Measurements from ENCODE around the gene ABCC5. TPM values are rescaled to one million over a fixed set of nuclear protein-coding genes. Genes with fewer than 3 reads are reported as not detected.

The ABCC5 gene
- total and polyA plus RNA-seq, 5 experiments from 2014 or later: 10.9 to 43.7 (median 12.8) TPM

Small RNA genes within 50 kb of the gene (microRNA-seq; reads per million reads assigned to microRNA genes)
- gene MIR4448 (ENCODE audit: borderline microRNAs expressed): not detected

Other genes with a start within 250 kb of the ABCC5 start
- 1 to 10 TPM; 1.0 to 4.9 TPM for gene MAP6D1, start 192.3 kb downstream of the ABCC5 start, total RNA-seq
- 1 to 10 TPM in 2 of 3 donors, under 1 TPM in 1; 0.58 to 2.9 (median 1.0) TPM for gene MAP6D1, start 192.3 kb downstream of the ABCC5 start, polyA plus RNA-seq
- gene PARL, start 133.0 kb downstream of the ABCC5 start, total RNA-seq: 10 to 100 TPM; 45.3 to 49.0 TPM
- 100 to 1,000 TPM; 108 to 155 (median 129) TPM for gene PARL, start 133.0 kb downstream of the ABCC5 start, polyA plus RNA-seq
- gene HTR3D, start 13.9 kb upstream of the ABCC5 start, total RNA-seq: not detected
- not detected for gene HTR3D, start 13.9 kb upstream of the ABCC5 start, polyA plus RNA-seq
- not detected for gene HTR3C, start 35.2 kb upstream of the ABCC5 start, total RNA-seq
- gene HTR3C, start 35.2 kb upstream of the ABCC5 start, polyA plus RNA-seq: not detected
- gene HTR3E, start 79.2 kb upstream of the ABCC5 start, total RNA-seq: not detected
- gene HTR3E, start 79.2 kb upstream of the ABCC5 start, polyA plus RNA-seq: not detected
- gene EIF2B5, start 117.5 kb upstream of the ABCC5 start, total RNA-seq: 10 to 100 TPM; 87.2 to 93.5 TPM
- gene EIF2B5, start 117.5 kb upstream of the ABCC5 start, polyA plus RNA-seq: 10 to 100 TPM; 45.8 to 66.6 (median 54.5) TPM
- gene DVL3, start 137.5 kb upstream of the ABCC5 start, total RNA-seq: 10 to 100 TPM; 44.2 to 50.4 TPM
- gene DVL3, start 137.5 kb upstream of the ABCC5 start, polyA plus RNA-seq: 10 to 100 TPM in 1 of 3 donors, 1 to 10 TPM in 2; 3.0 to 10.8 (median 9.1) TPM
- 100 to 1,000 TPM; 181 to 193 TPM for gene AP2M1, start 157.0 kb upstream of the ABCC5 start, total RNA-seq
- gene AP2M1, start 157.0 kb upstream of the ABCC5 start, polyA plus RNA-seq: 100 to 1,000 TPM; 210 to 271 (median 234) TPM
- 100 to 1,000 TPM; 126 to 128 TPM for gene ABCF3, start 168.3 kb upstream of the ABCC5 start, total RNA-seq
- gene ABCF3, start 168.3 kb upstream of the ABCC5 start, polyA plus RNA-seq: 10 to 100 TPM; 35.2 to 56.3 (median 37.6) TPM
- under 1 TPM in 1 of 2 experiments, not detected in 1; 0.41 TPM for gene VWA5B2, start 211.7 kb upstream of the ABCC5 start, total RNA-seq
- under 1 TPM in 2 of 3 donors, not detected in 1; 0.12 to 0.23 TPM for gene VWA5B2, start 211.7 kb upstream of the ABCC5 start, polyA plus RNA-seq
- gene ALG3, start 231.1 kb upstream of the ABCC5 start, total RNA-seq: 10 to 100 TPM; 37.7 to 45.3 TPM
- 10 to 100 TPM; 47.6 to 68.6 (median 49.8) TPM for gene ALG3, start 231.1 kb upstream of the ABCC5 start, polyA plus RNA-seq
- gene EEF1AKMT4, start 231.8 kb upstream of the ABCC5 start, total RNA-seq: 1 to 10 TPM; 1.4 to 1.8 TPM
- 1 to 10 TPM; 3.4 to 4.0 (median 3.5) TPM for gene EEF1AKMT4, start 231.8 kb upstream of the ABCC5 start, polyA plus RNA-seq
- gene CAMK2N2, start 243.7 kb upstream of the ABCC5 start, total RNA-seq: not detected
- not detected for gene CAMK2N2, start 243.7 kb upstream of the ABCC5 start, polyA plus RNA-seq

Data from naive thymus-derived CD8-positive, alpha-beta T cell (primary cell).